Liver (tissue), 9 donors: Measurements from ENCODE around the gene BSND. TPM values are rescaled to one million over a fixed set of nuclear protein-coding genes. Genes with fewer than 3 reads are reported as not detected.

ENCODE experiments used
- DNase-seq: peaks from one replicate; pipeline ENCODE4 v3.0.0-alpha.2; 2017; ENCODE audit warnings: low spot score
- H3K27ac ChIP-seq, 2 donors: one replicate each; pipeline ENCODE4 v1.7.0; 2013; ENCODE audit warnings: inconsistent platforms in 2 of 2, low read length in 2 of 2, control low read depth in 1 of 2, low read depth in 1 of 2, mild to moderate bottlenecking in 1 of 2
- H3K27me3 ChIP-seq, 4 donors: one replicate each; pipeline versions ENCODE4 v1.6.1 to v1.7.0; 2013; ENCODE audit warnings: low read length in 3 of 4, inconsistent platforms in 1 of 4, mild to moderate bottlenecking in 1 of 4, moderate library complexity in 1 of 4; ENCODE audit not compliant: control insufficient read depth in 4 of 4, insufficient read depth in 4 of 4
- H3K36me3 ChIP-seq, 4 donors: one replicate each; pipeline versions ENCODE4 v1.6.1 to v1.7.0; 2013; ENCODE audit warnings: low read length in 3 of 4, mild to moderate bottlenecking in 3 of 4, low read depth in 1 of 4, moderate library complexity in 1 of 4; ENCODE audit not compliant: control insufficient read depth in 4 of 4, insufficient read depth in 3 of 4
- H3K4me1 ChIP-seq, 4 donors: one replicate each; pipeline versions ENCODE4 v1.6.1 to v1.7.0; 2013; ENCODE audit warnings: low read length in 3 of 4, mild to moderate bottlenecking in 3 of 4, moderate library complexity in 1 of 4; ENCODE audit not compliant: control insufficient read depth in 4 of 4, insufficient read depth in 4 of 4
- H3K4me3 ChIP-seq, 3 donors: one replicate each; pipeline versions ENCODE4 v1.6.1 to v1.7.0; 2013; ENCODE audit warnings: low read length in 3 of 3, control low read depth in 1 of 3, low read depth in 1 of 3, mild to moderate bottlenecking in 1 of 3
- H3K9ac ChIP-seq, 2 donors: one replicate each; pipeline ENCODE4 v1.7.0; 2013; ENCODE audit warnings: low read length in 2 of 2, mild to moderate bottlenecking in 2 of 2, moderate library complexity in 2 of 2, control low read depth in 1 of 2, low read depth in 1 of 2
- H3K9me3 ChIP-seq, 4 donors: one replicate each; pipeline versions ENCODE4 v1.6.1 to v1.7.0; 2013; ENCODE audit warnings: low read length in 3 of 4; ENCODE audit not compliant: control insufficient read depth in 4 of 4
- FOXA1 ChIP-seq: IDR thresholded peaks from 2 replicates; pipeline ENCODE4 v1.6.1; 2016; ENCODE audit warnings: antibody characterized with exemption
- GABPA ChIP-seq, 2 donors: IDR thresholded peaks in 1 of 2; conservative IDR thresholded peaks in 1 of 2; 2 replicates each; pipeline ENCODE4 v1.6.1; 2016; ENCODE audit warnings: antibody characterized with exemption in 2 of 2, mild to moderate bottlenecking in 1 of 2, moderate library complexity in 1 of 2
- HNF4A ChIP-seq, 2 donors: conservative IDR thresholded peaks; 2 replicates each; pipeline ENCODE4 v1.6.1; 2016; ENCODE audit warnings: antibody characterized with exemption in 2 of 2, mild to moderate bottlenecking in 2 of 2
- RAD21 ChIP-seq, 2 donors: IDR thresholded peaks; 2 replicates each; pipeline ENCODE4 v1.6.1; 2016; ENCODE audit warnings: antibody characterized with exemption in 2 of 2, mild to moderate bottlenecking in 2 of 2
- REST ChIP-seq: IDR thresholded peaks from 2 replicates; pipeline ENCODE4 v1.6.1; 2016; ENCODE audit warnings: antibody characterized with exemption, mild to moderate bottlenecking
- RXRA ChIP-seq, 2 donors: IDR thresholded peaks; 2 replicates each; pipeline ENCODE4 v1.6.1; 2017 to 2018; ENCODE audit warnings: antibody characterized with exemption in 2 of 2, mild to moderate bottlenecking in 1 of 2
- SP1 ChIP-seq: IDR thresholded peaks from 2 replicates; pipeline ENCODE4 v1.6.1; 2018; ENCODE audit warnings: antibody characterized with exemption, mild to moderate bottlenecking
- TAF1 ChIP-seq: conservative IDR thresholded peaks from 2 replicates; pipeline ENCODE4 v1.6.1; 2016; ENCODE audit warnings: antibody characterized with exemption, mild to moderate bottlenecking
- YY1 ChIP-seq: IDR thresholded peaks from 2 replicates; pipeline ENCODE4 v1.6.1; 2016; ENCODE audit warnings: antibody characterized with exemption, mild to moderate bottlenecking
- ZBTB33 ChIP-seq: IDR thresholded peaks from 2 replicates; pipeline ENCODE4 v1.6.1; 2016; ENCODE audit warnings: antibody characterized with exemption
- WGBS: extraction: QIAGEN DNeasy Blood & Tissue Kit; methylation state at CpG from one replicate; pipeline ENCODE4 v1.1.7; 2013; 5-methylcytosine and 5-hydroxymethylcytosine counted together
- polyA plus RNA-seq, 2 donors: library from polyadenylated mRNA; stranded (reverse) in 1 of 2; unstranded in 1 of 2; fragments of 200-250 nt in 1 of 2; fragments of >200 nt in 1 of 2; fragmentation: Nextera tagmentation in 1 of 2; extraction: Ambion mirVana in 1 of 2; gene quantifications; one replicate each; pipeline versions ENCODE4 v1.2.1 to v1.2.3, GENCODE V29; 2013 to 2015
- total RNA-seq, 2 donors: library from RNA; depleted of rRNA; stranded (reverse); fragments of >200 nt; gene quantifications; one replicate each; pipeline ENCODE4 v1.2.3, GENCODE V29; 2014
- donor health status: healthy.
- donor health status: healthy.
- donor health status: healthy.
- donor health status: healthy.
- donor health status: healthy.

BSND gene
- total and polyA plus RNA-seq, 4 donors = 0.14 TPM; not detected in 3

GRCh38 chr1:55061000-55061705, 62.4 kb downstream of the BSND start:
- Histone ChIP-seq H3K36me3 (peaks cover 13 to 50% (median 29%) of the 10 kb centered on the region in 4 donors), H3K27me3 (no peaks in the 10 kb centered on the region), H3K4me1 (peaks cover 18 to 61% (median 38%) of the 10 kb centered on the region in 4 donors), H3K9ac (no peak overlapping the region), H3K27ac (no peak overlapping the region), H3K9me3 (no peaks in the 10 kb centered on the region), H3K4me3 (no peak overlapping the region)
- 80% methylated on average over 13 of the region's 13 CpGs for WGBS
- TF ChIP-seq ZBTB33 (no peak), TAF1 (no peak), HNF4A (conservative IDR thresholded peaks at IDR 0.05) (no peak), GABPA (IDR thresholded peaks at IDR 0.05 in 1 of 2, conservative IDR thresholded peaks at IDR 0.05 in 1 of 2) (no peak), YY1 (no peak), FOXA1 (no peak), RAD21 (IDR thresholded peaks at IDR 0.05) (no peak), REST (no peak), RXRA (IDR thresholded peaks at IDR 0.05) (no peak), SP1 (no peak)
- no peak for DNase-seq

Other genes with a start within 250 kb of the BSND start
- 1 to 10 TPM; 3.1 to 3.4 TPM for gene PARS2, start 234.4 kb upstream of the BSND start, total RNA-seq
- 1 to 10 TPM; 2.1 to 4.1 TPM for gene PARS2, start 234.4 kb upstream of the BSND start, polyA plus RNA-seq
- 1 to 10 TPM; 2.2 to 3.5 TPM for gene TTC22, start 197.6 kb upstream of the BSND start, total RNA-seq
- gene TTC22, start 197.6 kb upstream of the BSND start, polyA plus RNA-seq = 1 to 10 TPM in 1 of 2 donors, under 1 TPM in 1; 0.96 to 2.5 TPM
- 100 to 1,000 TPM; 495 to 815 TPM for gene DHCR24, start 111.7 kb upstream of the BSND start, total RNA-seq
- 100 to 1,000 TPM; 271 to 705 TPM for gene DHCR24, start 111.7 kb upstream of the BSND start, polyA plus RNA-seq
- gene TMEM61, start 18.3 kb upstream of the BSND start, total RNA-seq = not detected
- not detected for gene TMEM61, start 18.3 kb upstream of the BSND start, polyA plus RNA-seq
- gene PCSK9, start 40.6 kb downstream of the BSND start, total RNA-seq = 100 to 1,000 TPM in 1 of 2 donors, 10 to 100 TPM in 1; 68.2 to 112 TPM
- 10 to 100 TPM; 10.8 to 48.9 TPM for gene PCSK9, start 40.6 kb downstream of the BSND start, polyA plus RNA-seq
- gene USP24, start 216.4 kb downstream of the BSND start, total RNA-seq = 10 to 100 TPM; 33.6 to 75.8 TPM
- gene USP24, start 216.4 kb downstream of the BSND start, polyA plus RNA-seq = 1 to 10 TPM; 7.0 TPM